Stimulated activated CD8-positive, alpha-beta memory T cell treated with anti-CD3 and anti-CD28 coated beads, Interleukin-15, amount 100 ng/mL, for 48 hours (primary cell): ENCODE data around the gene VPS37B.
"Not testable (repeated sequence)": the region's sequence is repeated elsewhere in the genome, so short reads cannot be mapped to it uniquely, and the experiment has no call there.

Experiments
- DNase-seq, 2 donors: peaks; one replicate each; pipeline ENCODE4 v3.0.0-alpha.2; 2020; ENCODE audit warnings: low read depth in 2 of 2

Gene VPS37B

DNA sequence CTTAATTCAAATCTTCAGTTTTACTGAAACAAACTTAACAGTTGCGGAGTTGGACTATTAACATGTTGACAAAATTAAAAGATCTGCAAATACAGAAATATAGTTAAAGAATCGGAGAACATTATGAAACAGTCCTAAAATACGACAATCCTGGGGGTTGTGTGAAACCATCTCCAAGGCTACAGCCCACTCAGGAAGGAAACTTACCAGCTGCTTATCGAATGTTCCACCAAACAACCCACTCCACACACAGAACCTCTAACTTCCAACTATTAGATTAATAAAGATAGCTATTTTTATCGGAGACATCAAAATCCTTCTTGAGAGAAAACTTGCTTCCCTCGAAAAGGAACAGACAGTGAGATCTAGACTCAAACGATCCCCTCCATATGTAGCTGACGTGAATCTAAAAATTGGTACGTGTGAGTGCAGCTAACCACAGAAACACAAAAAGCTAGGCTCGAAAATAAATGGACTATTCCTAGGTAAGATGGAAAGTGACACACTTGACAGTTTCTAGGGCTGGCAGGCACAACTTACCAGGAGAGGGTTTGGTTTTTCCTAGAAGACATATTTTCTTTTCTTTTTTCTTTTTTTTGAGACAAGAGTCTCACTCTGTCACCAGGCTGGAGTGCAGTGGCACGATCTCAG, 12.9 kb downstream of the VPS37B start:
- DNase-seq = no peak

DNA sequence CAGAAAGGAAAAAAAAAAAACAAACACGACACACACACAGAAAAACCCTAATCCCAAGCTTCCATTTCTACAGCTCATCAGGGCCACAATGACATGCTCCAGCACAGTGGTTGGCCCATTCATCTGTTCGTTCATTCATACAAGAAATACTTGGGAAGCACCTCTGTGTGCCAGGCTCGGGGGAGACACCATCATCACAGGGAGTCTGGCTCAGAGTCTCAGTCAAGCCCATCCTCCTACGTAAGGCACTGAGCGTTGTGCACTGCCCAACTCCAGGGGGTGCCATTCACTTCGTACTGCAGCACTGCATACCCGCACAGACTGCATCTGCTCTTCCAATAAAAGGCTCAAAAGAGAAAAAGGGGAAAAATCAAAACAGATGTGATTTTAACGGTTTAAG, 15.3 kb downstream of the VPS37B start:
- no peak for DNase-seq

DNA sequence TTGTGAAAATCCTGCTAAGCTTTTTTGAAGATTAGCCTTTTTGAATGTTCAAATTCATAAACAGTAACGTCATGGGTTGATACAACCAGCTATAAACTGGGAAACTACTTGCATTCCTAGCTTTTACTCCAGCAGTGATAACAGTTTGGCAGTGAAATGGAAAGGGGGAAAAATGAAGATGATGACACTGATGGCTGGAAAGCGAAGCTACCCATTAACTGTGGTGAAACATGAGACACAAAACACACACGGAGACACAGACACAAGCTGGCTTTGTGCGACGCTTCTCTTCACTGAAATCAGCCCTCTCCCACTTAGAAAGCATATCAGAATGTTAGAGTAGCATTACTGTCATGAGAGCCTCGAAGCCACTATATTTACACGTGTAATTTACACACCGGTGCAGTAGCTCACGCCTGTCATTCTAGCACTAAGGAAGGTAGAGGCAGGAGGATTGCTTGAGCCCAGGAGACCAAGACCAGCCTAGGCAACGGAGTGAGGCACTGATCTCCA, 15.7 kb downstream of the VPS37B start:
- DNase-seq = no peak

DNA sequence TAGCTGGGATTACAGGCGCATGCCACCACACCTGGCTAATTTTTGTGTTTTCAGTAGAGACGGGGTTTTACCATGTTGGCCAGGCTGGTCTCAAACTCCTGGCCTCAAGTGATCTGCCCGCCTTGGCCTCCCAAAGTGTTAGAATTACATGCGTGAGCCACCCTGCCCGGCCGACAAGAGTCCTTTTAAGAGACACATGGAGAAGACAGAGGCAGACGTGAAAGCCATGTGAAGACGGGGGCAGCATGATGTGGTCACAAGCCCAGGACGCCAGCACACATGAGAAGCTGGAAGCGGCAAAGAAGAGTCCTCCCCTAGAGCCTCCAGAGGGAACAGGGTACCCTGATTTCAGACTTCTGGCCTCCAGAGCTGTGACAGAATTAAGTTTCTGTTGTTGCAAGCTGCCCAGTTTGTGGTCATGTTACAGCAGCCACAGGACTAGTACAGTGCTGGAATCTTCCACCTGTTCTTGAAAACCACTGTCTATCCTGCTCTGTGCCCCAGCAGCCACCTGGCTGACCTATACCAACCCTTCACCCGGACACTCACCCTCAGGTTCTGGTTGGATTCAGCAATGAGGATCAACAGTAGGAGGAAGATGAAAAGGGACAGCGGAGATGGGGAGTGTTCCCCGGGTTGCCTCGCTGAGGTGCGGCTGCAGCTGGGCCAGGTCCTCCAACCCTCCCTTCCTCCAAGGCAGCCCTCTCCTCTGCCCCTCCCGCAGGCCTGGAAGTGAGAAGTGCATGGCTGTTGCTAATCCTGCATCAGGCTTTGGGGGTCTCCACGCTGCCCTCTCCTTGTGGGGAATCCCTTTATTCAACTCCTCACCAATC, 16.9 kb downstream of the VPS37B start:
- DNase-seq = no peak

DNA sequence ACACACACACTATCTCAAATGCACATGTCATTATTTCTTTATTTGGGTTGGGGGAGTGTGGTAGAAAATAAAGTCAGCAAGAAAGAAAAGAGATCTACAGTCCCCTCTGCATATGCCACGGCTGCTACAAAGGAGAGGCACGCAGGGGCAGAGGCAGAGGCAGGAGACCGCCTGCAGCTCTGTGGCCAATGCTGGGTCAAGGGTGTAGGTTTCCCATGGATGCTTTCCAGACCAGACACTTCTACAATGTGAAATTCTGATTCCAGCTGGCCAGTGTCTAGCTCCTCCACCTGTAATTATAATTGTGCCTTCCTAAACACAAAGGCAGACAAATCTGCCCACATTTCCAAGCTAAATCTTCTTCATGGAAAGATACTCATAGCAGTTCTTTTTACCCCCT, 19.2 kb downstream of the VPS37B start:
- DNase-seq = no peak

DNA sequence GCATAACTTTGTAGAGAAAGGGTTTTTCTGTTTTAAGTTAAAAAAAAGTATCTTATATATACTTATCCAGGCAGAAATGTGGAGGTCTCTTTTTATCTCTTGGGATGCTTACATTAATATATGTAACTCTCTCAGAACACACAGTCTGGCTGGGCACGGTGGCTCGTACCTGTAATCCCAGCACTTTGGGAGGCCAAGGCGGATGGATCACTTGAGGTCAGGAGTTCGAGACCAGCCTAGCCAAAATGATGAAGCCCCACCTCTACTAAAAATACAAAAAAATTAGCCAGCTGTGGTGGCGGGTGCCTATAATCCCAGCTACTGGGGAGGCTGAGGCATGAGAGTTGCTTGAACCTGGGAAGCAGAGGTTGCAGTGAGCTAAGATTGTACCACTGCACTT, 19.6 kb downstream of the VPS37B start:
- DNase-seq = not testable (repeated sequence)

DNA sequence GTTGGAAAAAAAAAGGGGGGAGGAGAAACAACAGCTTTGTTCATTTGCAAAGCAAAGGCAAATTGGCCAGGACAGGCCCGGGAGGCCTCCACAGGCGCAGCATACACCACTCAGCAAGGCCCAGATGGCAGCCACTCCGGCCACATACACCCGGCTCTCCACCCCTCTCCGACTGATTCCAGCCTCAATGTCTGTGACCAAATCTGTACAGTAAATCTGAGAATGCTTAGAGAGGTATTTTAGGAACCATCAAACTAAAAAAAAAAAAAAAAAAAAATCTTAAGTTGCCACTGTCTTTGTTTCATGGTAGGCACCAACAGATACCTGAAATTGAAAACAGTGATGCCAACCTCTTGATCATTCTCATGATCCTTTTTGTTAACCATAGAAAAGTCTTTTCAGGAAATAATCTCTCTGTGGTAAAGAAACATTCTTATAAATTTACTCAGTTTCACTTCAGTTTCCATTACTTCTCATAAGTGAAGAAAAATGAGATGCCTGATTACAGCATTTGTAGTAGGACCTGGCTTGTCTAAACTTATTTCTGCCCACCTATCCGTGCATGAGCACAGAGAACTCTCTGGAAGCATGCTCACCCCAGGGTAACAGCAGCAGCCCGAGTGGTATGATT, 20.2 kb downstream of the VPS37B start:
- DNase-seq = no peak

DNA sequence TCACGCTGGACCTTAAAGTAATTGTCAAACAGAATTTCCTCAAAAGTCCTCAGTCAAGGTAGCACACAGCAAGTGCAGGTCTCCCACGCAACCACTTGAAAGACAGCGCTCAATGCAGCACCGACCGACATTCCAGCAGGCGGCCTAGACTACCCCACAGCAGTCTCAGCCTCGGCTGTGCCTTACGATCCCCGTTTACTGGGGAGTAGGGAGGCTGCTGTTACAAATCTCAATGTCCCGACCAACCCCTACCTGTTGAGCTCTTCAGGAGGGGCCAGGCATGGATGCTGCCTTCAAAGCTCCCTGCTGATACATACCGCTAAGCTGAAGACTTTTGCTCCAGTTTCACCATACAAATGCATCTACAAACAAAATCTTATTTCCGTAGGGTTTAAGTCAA, 21.8 kb downstream of the VPS37B start:
- peak; percentile 34 to 37 for DNase-seq

DNA sequence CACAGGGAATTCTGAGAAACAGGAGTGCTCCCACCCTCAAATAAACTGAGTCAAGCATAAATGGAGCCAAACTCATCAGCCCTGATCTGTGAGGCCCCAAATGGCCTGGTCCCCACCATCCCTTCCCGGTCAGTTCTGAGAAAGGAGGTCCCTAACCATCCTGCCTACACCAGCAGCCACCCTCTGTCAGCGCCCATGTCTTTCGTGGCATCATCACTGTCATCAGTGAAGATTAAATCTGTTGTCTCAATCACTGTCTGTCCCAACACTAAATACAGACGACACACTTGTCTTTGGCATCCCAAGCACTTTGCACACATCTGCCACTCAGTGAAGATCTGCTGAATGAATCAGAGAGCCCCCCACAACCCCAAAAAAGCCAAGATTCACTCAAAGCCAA, 22.4 kb downstream of the VPS37B start:
- DNase-seq = no peak

DNA sequence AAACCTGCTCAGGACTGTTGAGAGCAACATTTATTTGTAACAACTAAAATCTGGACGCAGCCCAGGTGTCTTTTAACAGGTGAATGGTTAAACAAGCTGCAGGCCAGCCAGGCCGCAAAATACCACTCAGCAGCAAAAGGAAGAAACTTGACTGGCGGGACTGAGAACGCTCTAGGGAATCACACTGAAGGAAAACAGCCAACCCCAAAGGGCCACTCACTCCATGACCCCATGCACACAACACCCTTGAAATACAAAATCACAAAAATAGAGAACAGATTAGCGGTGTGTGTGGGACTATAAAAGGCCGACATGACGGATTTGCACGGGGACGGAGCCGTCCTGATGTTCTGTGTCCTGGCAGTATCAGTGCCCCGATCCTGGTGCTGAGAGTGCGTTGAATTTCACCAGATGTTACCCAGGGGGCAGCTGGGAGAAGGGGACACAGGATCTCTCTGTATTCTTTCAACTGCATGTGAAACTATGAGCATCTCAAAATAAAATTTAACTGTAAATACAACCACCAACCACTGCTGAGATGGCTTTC, 23.0 kb downstream of the VPS37B start:
- DNase-seq = no peak

DNA sequence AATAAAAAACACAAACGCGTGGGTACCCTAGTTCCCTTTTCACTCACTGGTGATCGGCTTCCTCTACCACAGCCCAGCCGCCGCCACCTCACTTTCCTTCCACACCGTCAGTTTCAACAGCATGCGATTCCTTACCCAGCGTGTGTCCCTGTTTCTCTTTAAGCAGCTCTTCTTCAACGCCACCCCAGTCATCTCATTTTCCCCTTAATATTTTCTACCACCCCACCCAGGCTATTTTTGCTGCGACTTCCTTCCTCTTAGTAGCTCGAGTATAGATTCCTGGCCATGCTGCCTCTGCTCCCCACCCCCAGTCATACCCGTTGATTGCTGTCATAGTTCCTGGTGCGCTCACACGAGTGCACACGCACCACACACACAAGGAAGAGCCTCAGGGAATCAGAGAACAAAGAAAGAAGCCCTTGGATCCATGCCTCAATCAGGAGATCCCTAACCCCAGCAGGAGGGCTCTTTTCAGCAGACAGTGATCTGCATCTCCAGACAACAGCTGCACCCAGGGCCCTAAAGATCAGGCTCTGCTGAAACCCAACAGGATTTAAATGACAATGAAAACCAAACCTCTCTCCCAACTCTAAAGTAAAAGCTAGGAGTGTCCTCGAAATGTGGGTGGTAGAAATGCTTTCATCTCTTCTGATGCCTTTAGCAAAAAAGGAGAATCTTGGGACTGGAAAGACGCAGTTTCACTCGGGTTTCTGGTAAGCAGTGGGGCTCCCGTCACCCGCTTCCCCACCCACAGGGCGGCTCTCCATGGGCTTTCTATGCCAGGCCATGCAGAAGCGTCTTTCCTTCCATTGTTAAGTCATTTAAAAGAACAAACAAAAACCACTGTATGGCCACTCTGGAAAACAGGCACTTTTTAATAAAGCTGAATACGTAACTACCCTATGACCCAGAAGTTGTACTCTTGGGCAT, 23.8 kb downstream of the VPS37B start:
- peak; percentile 51 to 56 for DNase-seq

DNA sequence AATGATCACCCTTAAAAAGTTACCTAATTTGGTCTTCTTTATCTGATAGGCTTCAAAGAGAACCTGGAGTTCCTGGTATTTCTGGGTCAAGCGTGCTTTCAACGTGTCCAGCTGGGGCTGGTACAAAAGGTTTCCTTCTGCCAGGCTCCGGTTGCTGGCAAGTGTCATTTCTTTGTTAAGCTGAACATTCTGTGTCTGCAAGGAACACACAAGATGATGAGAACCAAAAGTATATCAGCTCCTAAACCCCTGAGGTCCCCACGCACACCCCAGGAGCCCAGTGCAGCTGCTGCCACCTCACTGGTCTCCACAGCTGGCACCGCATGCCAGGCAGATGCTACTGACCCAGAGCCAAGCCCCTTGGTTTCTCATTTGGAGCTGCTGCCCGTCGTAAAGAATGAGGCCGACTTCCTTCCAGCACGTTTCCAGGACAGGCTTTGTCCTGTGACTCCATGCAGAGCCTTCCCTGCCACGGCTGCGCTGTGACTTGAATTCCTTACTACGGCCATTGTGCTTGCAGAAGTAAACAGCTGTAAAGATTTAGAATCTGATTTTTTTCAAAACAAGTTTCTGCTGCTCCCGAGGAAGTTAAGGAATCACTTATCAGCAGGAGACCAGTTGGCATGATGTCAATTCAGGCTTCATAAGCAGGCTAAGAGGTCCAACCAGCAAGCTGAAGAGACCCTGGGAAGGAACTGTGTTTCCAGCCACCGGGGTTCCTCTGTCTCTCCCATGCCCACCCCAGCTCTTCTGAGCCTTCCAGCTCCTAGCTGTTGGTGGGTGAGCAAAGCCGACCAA, 24.9 kb downstream of the VPS37B start:
- DNase-seq = no peak

DNA sequence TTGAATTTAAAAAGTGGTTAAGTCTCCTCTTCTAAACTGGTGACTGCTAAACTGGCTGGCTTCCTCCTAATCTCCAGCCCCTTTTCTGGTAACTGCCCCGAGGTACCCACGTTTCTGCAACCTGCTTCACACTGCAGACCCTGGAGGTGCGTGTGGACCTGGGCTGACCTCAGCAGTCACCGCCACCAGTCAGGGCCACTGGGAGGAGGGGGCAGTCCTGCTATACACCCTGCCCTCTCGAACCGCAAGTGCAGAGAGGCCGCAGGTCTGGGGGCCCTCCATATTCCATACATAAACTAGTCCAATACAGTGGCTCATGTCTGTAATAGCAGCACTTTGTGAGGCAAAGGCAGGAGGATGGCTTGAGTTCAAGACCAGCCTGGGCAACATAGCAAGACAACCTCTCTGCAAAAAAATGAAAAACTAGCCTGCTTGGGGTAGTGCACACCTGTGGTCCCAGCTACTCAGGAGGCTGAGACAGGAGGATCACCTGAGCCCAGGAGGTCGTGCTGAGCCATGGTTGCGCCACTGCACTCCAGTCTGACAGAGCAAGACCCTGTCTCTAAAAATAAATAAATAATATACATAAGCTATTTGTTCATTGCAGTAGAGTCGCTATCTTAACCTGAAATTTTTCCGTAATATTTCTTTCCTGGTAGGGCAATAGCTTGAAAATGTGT, 25.6 kb downstream of the VPS37B start:
- DNase-seq = no peak

DNA sequence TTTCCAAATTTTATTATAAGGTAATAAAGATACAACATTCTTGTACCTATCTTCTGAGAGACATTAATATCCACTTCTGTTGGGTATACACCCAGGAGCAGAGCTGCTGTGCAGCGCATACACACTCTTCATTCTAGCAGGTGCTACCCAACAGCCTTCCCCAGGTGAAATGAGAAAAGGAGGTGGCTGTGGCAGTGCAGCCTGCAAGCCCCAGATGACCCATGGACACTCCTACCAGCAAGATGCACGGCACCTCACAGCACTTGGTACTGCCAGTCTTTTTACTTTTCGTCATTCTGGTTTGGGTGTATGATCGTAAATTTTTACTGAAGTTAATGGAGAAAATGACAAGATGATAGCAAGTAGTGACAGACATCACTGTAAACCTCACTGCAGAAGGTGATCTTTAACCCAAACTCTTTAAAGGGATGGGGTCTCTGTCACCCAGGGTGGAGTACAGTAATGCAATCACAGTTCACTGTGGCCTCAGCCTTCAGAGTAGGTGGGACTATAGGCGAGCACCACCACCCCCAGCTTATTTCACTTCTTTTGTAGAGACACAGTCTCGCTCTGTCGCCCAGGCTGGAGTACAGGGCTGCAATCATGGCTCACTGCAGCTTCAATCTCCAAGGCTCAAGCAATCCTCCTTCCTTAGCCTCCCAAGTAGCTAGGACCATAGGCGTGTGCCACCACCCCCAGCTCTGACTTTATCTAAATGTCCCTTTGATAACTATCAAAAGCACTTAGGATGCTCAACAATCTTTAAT, 26.5 kb downstream of the VPS37B start:
- no peak for DNase-seq

DNA sequence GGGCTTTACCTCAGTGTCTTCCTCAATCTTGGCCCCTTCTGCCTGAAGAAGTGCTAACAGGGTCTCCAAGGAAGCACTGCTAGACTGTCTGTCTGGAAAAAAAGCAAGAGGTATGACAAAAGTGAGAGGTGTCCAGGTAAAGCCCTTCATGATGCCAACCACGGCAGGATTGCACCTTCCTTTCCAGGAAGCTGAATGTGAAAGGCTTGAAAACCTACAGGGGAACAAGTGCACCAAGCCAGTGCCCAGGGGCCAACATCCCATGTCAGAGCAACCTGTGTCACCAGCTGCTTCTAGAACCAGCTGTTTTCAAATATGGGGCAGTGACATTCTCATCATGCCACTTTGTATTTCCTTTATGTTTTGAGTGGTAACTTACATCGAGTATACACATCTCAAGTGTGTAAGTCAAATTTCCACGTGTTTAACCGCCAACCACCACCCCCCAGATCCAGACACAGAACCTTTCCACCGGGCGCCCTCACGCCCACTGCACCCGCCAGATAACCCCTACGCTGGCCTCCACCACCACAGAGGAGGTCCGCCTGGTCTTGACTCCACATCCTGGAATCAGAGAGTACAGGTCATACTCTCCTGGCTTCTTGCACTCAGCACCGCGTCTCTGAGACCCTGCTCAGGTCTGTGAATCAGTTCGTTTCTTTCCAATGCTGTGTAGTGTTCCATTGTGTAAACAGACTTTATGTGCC, 27.3 kb downstream of the VPS37B start:
- DNase-seq = no peak

DNA sequence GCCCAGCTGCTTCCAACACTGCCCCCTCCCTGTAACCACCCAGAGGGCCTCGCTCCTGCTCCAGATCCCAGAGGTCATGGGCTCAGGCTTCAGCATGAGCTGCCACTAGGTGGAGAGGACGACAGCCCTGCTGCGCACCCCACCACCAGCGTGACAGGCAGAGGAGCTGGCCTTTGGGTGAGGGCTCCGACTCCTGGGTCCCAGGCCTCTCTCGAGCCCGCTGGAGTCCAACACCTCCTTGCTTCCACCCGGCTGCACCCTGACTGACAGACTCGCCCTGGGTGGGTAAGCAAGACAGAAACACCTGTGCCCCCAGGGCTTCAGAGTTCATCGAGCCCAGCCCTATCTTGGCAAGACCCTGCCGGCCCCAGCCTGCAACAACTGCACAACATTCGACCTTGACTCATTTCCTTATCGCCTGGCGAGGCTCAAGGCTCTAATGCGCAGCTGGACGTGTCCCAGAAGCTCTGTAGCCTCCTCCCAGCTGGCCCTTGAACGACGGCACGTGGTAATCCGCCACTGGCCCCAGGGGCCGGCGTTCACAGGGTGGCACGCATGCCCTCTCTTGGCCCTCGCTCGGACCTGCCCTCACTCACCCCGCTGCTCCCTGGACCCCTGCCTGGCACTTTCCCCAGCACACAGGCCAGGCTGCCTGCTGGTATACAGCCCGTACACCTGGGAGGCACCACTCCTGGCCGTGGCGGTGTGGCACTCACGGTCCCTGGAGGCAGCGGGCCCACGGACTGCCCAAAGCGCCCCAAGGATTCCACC, 28.0 kb downstream of the VPS37B start:
- DNase-seq = no peak

DNA sequence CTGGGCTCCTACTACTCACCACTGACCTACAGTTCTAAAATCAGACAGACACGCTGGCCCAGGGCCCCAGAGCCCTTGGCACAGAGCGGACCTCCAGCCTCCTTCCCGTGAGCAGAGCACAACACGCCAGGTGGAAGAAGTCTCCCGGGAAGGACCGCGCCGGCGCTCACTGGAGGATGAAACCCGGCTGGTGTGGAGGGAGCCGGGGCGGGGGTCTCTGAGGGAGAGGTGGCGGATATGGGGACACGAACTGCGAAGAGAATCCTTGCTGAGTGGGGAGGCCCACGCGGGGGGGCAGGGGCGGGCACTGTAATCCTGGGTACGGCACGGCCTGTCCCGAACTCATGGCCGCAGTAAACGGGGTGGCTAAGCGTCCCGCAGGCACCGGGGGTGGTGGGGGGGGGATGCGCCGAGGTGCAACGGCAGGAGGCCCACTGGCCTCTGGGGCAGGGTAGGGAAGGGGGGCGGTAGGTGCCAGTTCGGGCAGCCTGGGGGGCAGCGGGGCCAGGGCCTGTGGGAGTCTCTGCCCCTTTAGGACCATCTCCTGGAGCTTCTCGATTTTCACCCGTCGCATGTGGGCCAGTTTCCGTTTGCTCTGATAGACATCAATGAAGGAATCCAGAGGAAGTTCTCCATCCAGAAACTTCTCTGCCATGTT, 28.8 kb downstream of the VPS37B start:
- DNase-seq = no peak
